GM12878 (cell line): ENCODE data around the gene IGF1R. TPM values are rescaled to one million over a fixed set of nuclear protein-coding genes. Genes with fewer than 3 reads are reported as not detected.

ENCODE experiments used
- ATAC-seq: fragments of 200-7000 bp; cut with Tn5 transposase; 3 replicates; pipeline ENCODE4 v1.9.1; 2020; ENCODE audit warnings: mild to moderate bottlenecking, moderate library complexity
- BruUV-seq: library from RNA; stranded (reverse); fragments of 400-500 nt; replicated peaks from 2 replicates; lab custom pipeline; 2021; lab: Mats Ljungman, UMichigan
- CTCF ChIA-PET: fragments of 300-600 bp; sonication (Branson Sonifier 250); formaldehyde crosslinking; extraction: SDS; loops from one replicate; lab custom pipeline; 2021; ENCODE audit warnings: inconsistent platforms; lab: Yijun Ruan, JAX
- POLR2A ChIA-PET: fragments of 350-600 bp; formaldehyde crosslinking; extraction: SDS; loops from one replicate; lab custom pipeline; 2021; ENCODE audit warnings: inconsistent platforms; lab: Charles Lee
- RAD21 ChIA-PET: fragments of 300-600 bp; sonication (Branson Sonifier 250); formaldehyde crosslinking; loops from one replicate; lab custom pipeline; 2023; ENCODE audit warnings: antibody characterized with exemption; ENCODE audit not compliant: unreplicated experiment; lab: Charles Lee
- SMC1A ChIA-PET: fragments of 300-600 bp; sonication (Branson Sonifier 250); formaldehyde crosslinking; loops from one replicate; lab custom pipeline; 2023; ENCODE audit not compliant: unreplicated experiment, uncharacterized antibody; lab: Charles Lee
- DNase-seq: peaks from one replicate; pipeline ENCODE4 v3.0.0-alpha.2; 2011; ENCODE audit warnings: low read depth, low spot score
- FAIRE-seq: peaks from 3 replicates; lab custom pipeline; 2011; peaks lifted over from hg19 to GRCh38; lab: Jason Lieb, UNC
- H2AFZ ChIP-seq: 2 replicates; pipeline ENCODE4 v1.6.0; 2011; ENCODE audit warnings: low read depth, low read length, control low read depth; ENCODE audit not compliant: control insufficient read depth
- H3K27ac ChIP-seq: 2 replicates; pipeline ENCODE4 v1.5.1; 2011; ENCODE audit warnings: control low read depth; ENCODE audit not compliant: control insufficient read depth, insufficient read depth
- H3K27me3 ChIP-seq, 2 experiments: replicated peaks in 1 of 2; 2 replicates each; pipeline versions ENCODE4 v1.6.0 to v1.6.1; 2011; ENCODE audit warnings: low read length in 1 of 2; ENCODE audit not compliant: control insufficient read depth in 2 of 2, insufficient read depth in 2 of 2
- H3K36me3 ChIP-seq, 2 experiments: 2 replicates each; pipeline ENCODE4 v1.5.1; 2011; ENCODE audit warnings: low read length in 1 of 2; ENCODE audit not compliant: control insufficient read depth in 2 of 2, insufficient read depth in 2 of 2
- H3K4me1 ChIP-seq: 2 replicates; pipeline ENCODE4 v1.6.1; 2011; ENCODE audit warnings: mild to moderate bottlenecking, low read length, moderate library complexity, mixed read lengths; ENCODE audit not compliant: control insufficient read depth, insufficient read depth
- H3K4me2 ChIP-seq: 2 replicates; pipeline ENCODE4 v1.6.0; 2011; ENCODE audit warnings: control low read depth; ENCODE audit not compliant: control insufficient read depth, insufficient read depth
- H3K4me3 ChIP-seq: fragments of 200-600 bp; sonication (generic); 2 replicates; pipeline ENCODE4 v1.5.1; 2016
- H3K79me2 ChIP-seq: 2 replicates; pipeline ENCODE4 v1.6.0; 2011; ENCODE audit warnings: low read length; ENCODE audit not compliant: control insufficient read depth, insufficient read depth
- H3K9ac ChIP-seq: 2 replicates; pipeline ENCODE4 v1.8.0; 2011; ENCODE audit warnings: low read length, control low read depth, mixed read lengths; ENCODE audit not compliant: control insufficient read depth, insufficient read depth
- H3K9me3 ChIP-seq: replicated peaks from 3 replicates; pipeline ENCODE4 v1.5.1; 2011; ENCODE audit warnings: mild to moderate bottlenecking, low read length; ENCODE audit not compliant: control insufficient read depth, insufficient read depth
- H4K20me1 ChIP-seq: 2 replicates; pipeline ENCODE4 v1.6.0; 2011; ENCODE audit not compliant: control insufficient read depth, insufficient read depth
- BRCA1 ChIP-seq: IDR thresholded peaks from 2 replicates; pipeline ENCODE4 v1.6.1; 2011; ENCODE audit warnings: low read depth, low read length, improper control_type of control experiment
- CBX5 ChIP-seq: sonication (generic); IDR thresholded peaks from 2 replicates; pipeline ENCODE4 v1.6.1; 2016; ENCODE audit warnings: low read depth, moderate library complexity, mild to moderate bottlenecking, inconsistent platforms
- CTCF ChIP-seq, 3 experiments: IDR thresholded peaks in 2 of 3; conservative IDR thresholded peaks in 1 of 3; 2 replicates each; pipeline ENCODE4 v1.5.1; 2011; ENCODE audit warnings: low read depth in 3 of 3, low read length in 3 of 3, mild to moderate bottlenecking in 3 of 3, control low read depth in 2 of 3, moderate library complexity in 2 of 3, inconsistent platforms in 1 of 3, mixed read lengths in 1 of 3; ENCODE audit not compliant: control insufficient read depth in 2 of 3, insufficient read depth in 1 of 3; ENCODE audit errors: extremely low read depth in 1 of 3
- CUX1 ChIP-seq: IDR thresholded peaks from 2 replicates; pipeline ENCODE4 v1.6.1; 2012; ENCODE audit warnings: improper control_type of control experiment, low read depth, low read length; ENCODE audit not compliant: insufficient replicate concordance
- EED ChIP-seq: sonication (generic); IDR thresholded peaks from 2 replicates; pipeline ENCODE4 v1.6.1; 2016; ENCODE audit warnings: antibody characterized with exemption, low read depth
- MEF2B ChIP-seq: fragments of 450-650 bp; IDR thresholded peaks from 2 replicates; pipeline ENCODE4 v1.6.1; 2018; ENCODE audit warnings: mild to moderate bottlenecking, moderate library complexity; ENCODE audit not compliant: partially characterized antibody, poor library complexity, severe bottlenecking
- MYC ChIP-seq: IDR thresholded peaks from 2 replicates; pipeline ENCODE4 v1.6.1; 2011; ENCODE audit warnings: mild to moderate bottlenecking, low read length, moderate library complexity, inconsistent platforms; ENCODE audit not compliant: insufficient read depth, insufficient replicate concordance, insufficient read length, severe bottlenecking
- NFYA ChIP-seq: IDR thresholded peaks from 2 replicates; pipeline ENCODE4 v1.6.1; 2011; ENCODE audit warnings: low read depth, mild to moderate bottlenecking, low read length, improper control_type of control experiment, borderline replicate concordance
- RELB ChIP-seq: fragments of 450-650 bp; IDR thresholded peaks from 2 replicates; pipeline ENCODE4 v1.6.1; 2017; ENCODE audit warnings: low read depth, mild to moderate bottlenecking, moderate library complexity
- TARDBP ChIP-seq: IDR thresholded peaks from 2 replicates; pipeline ENCODE4 v1.6.1; 2016; ENCODE audit warnings: borderline replicate concordance
- WRNIP1 ChIP-seq: IDR thresholded peaks from 2 replicates; pipeline ENCODE4 v1.6.1; 2011; ENCODE audit warnings: low read depth, low read length, improper control_type of control experiment, borderline replicate concordance
- WGBS: methylation state at CpG from one replicate; pipeline ENCODE4 v1.1.6; 2016; ENCODE audit warnings: low lambda C conversion rate; ENCODE audit not compliant: insufficient replicate concordance, insufficient coverage; ENCODE audit errors: missing lambda C conversion rate; 5-methylcytosine and 5-hydroxymethylcytosine counted together
- in situ Hi-C: fragments of 300-500 bp; cut with MboI; formaldehyde crosslinking; loops from 9 replicates; pipeline ENCODE4 v1.14.3; 2018; ENCODE audit warnings: mixed read lengths
- intact Hi-C: fragments of 100-400 bp; cut with micrococcal nuclease; formaldehyde crosslinking; loops from one replicate; pipeline ENCODE4 v1.14.2; 2022; ENCODE audit not compliant: unreplicated experiment
- polyA plus RNA-seq, 11 experiments: library from polyadenylated mRNA; depleted of rRNA in 4 of 11; unstranded in 6 of 11; stranded (reverse) in 5 of 11; fragments of >200 nt; fragmentation: Nextera tagmentation in 4 of 11; fragmentation: Illumina TruSeq in 1 of 11; extraction: Ambion mirVana in 4 of 11; extraction: Trizol in 1 of 11; gene quantifications; 1 replicate in 1 of 11; 2 replicates in 10 of 11; pipeline versions ENCODE4 v1.2.1 to v1.2.3, GENCODE V29; 2011 to 2016; ENCODE audit warnings: inconsistent platforms in 2 of 11, missing spikeins in 2 of 11, low read depth in 1 of 11
- total RNA-seq, 4 experiments: library from RNA; depleted of rRNA in 3 of 4; stranded (reverse); fragments of >200 nt in 3 of 4; fragmentation: Illumina TruSeq in 1 of 4; extraction: Trizol in 1 of 4; gene quantifications; 2 replicates each; pipeline versions ENCODE4 v1.2.1 to v1.2.3, GENCODE V29; 2013 to 2021
- TF ChIP-seq, protein P1 (sequence below): IDR thresholded peaks from 2 replicates; pipeline ENCODE4 v1.6.1; 2012; ENCODE audit warnings: low read depth, low read length, improper control_type of control experiment

The IGF1R gene
- total and polyA plus RNA-seq, 10 of the 15 experiments (the other 5 are each of a cell fraction or from before 2014, with no cell fraction given): 0.03 to 2.7 (median 0.66) TPM

GRCh38 chr15:98734466-98735199 is 86.3 kb downstream of the IGF1R start:
- SMC1A ChIA-PET: no interaction called here
- TF ChIP-seq RELB (no peak), CTCF (IDR thresholded peaks at IDR 0.05 in 2 of 3, conservative IDR thresholded peaks at IDR 0.05 in 1 of 3; ENCODE audit: control insufficient read depth in 2 of 3, extremely low read depth in 1 of 3, insufficient read depth in 1 of 3, low read depth in 3 of 3, low read length in 3 of 3) (no peak), MYC (no peak), EED (no peak), NFYA (no peak), TARDBP (no peak), CBX5 (no peak), BRCA1 (no peak), MEF2B (no peak), CUX1 (no peak), WRNIP1 (no peak)
- TF ChIP-seq, protein P1, sequence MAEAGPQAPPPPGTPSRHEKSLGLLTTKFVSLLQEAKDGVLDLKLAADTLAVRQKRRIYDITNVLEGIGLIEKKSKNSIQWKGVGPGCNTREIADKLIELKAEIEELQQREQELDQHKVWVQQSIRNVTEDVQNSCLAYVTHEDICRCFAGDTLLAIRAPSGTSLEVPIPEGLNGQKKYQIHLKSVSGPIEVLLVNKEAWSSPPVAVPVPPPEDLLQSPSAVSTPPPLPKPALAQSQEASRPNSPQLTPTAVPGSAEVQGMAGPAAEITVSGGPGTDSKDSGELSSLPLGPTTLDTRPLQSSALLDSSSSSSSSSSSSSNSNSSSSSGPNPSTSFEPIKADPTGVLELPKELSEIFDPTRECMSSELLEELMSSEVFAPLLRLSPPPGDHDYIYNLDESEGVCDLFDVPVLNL: no peak
- Histone ChIP-seq H3K4me1 (no peaks in the 10 kb centered on the region), H3K4me2 (no peak overlapping the region), H3K27ac (no peak overlapping the region), H3K27me3 (no peaks in the 10 kb centered on the region), H3K9ac (no peak overlapping the region), H3K9me3 (no peaks in the 10 kb centered on the region), H3K36me3 (no peaks in the 10 kb centered on the region), H3K79me2 (no peaks in the 10 kb centered on the region), H3K4me3 (no peak overlapping the region), H4K20me1 (no peaks in the 10 kb centered on the region), H2AFZ (peak overlapping the region; percentile 56)
- ATAC-seq (peak; percentile 52; the same call in 2 of the 3 replicates), DNase-seq (no peak), FAIRE-seq (no peak)
- 13% methylated on average over 8 of the region's 8 CpGs for WGBS
- BruUV-seq: no TSS peak
- intact Hi-C loops: no loop called here
- CTCF ChIA-PET: no interaction called here
- RAD21 ChIA-PET: no interaction called here
- POLR2A ChIA-PET: no interaction called here
- in situ Hi-C loops: no loop called here
